Loucy (cell line): ENCODE data around the gene FAM168B.

ENCODE experiments used
- EZH2phosphoT487 ChIP-seq: fragments of 200-600 bp; IDR thresholded peaks from 2 replicates; pipeline ENCODE4 v1.6.1; 2018; ENCODE audit warnings: antibody characterized with exemption, mild to moderate bottlenecking, moderate library complexity, borderline replicate concordance
- TF ChIP-seq, protein P1 (sequence below): fragments of 200-600 bp; sonication (generic); conservative IDR thresholded peaks from 2 replicates; pipeline ENCODE4 v1.5.1; 2014; ENCODE audit warnings: mild to moderate bottlenecking, antibody characterized with exemption, low read length

DNA sequence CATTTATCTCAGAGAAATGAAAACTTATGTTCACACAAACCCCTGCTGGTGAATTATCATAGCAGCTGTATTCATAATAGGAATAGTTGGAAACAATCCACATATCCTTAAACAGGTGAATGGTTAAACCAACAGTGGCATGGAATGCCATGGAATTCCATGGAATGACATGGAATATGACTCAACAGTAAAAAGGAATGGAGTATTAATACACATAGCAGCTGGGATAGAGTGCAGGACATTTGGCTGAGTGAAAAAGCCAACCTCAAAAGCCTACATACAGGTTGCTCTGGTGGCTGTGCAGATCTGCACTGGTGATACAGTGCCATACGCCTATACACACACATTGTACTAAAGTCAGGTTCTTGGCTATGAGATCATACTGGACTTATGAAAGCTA lies 69.5 kb downstream of the FAM168B start:
- TF ChIP-seq EZH2phosphoT487 = no peak
- TF ChIP-seq, protein P1, sequence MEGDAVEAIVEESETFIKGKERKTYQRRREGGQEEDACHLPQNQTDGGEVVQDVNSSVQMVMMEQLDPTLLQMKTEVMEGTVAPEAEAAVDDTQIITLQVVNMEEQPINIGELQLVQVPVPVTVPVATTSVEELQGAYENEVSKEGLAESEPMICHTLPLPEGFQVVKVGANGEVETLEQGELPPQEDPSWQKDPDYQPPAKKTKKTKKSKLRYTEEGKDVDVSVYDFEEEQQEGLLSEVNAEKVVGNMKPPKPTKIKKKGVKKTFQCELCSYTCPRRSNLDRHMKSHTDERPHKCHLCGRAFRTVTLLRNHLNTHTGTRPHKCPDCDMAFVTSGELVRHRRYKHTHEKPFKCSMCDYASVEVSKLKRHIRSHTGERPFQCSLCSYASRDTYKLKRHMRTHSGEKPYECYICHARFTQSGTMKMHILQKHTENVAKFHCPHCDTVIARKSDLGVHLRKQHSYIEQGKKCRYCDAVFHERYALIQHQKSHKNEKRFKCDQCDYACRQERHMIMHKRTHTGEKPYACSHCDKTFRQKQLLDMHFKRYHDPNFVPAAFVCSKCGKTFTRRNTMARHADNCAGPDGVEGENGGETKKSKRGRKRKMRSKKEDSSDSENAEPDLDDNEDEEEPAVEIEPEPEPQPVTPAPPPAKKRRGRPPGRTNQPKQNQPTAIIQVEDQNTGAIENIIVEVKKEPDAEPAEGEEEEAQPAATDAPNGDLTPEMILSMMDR = 0 out of 2 replicates have a peak, but pooled peaks have one; percentile 14
